ENCODE data around the gene SACM1L.
A peak's percentile ranks its signal among the peaks of the same experiment; 100 is the strongest.

Gene SACM1L

GRCh38 chr3:45688882-45689786 lies at the start of gene SACM1L:
SACM1L (plus strand) TSS chr3:45689396; CDS start chr3:45689466, 70 bp downstream.
- DNase-seq (ENCODE audit: low read depth in 3 of 3, low spot score in 1 of 3), result peak; percentile 83 to 94 (median 91)

- no peak for DNase-seq (ENCODE audit: low read depth in 3 of 3, low spot score in 1 of 3)
These were observed 49.1 kb upstream of the SACM1L start for GRCh38 chr3:45640091-45640507.

GRCh38 chr3:45640724-45641361 lies 48.4 kb upstream of the SACM1L start:
- no peak for DNase-seq (ENCODE audit: low read depth in 3 of 3, low spot score in 1 of 3)

GRCh38 chr3:45641756-45642155 lies 47.4 kb upstream of the SACM1L start:
- no peak for DNase-seq (ENCODE audit: low read depth in 3 of 3, low spot score in 1 of 3)

GRCh38 chr3:45642731-45643152 lies 46.5 kb upstream of the SACM1L start:
- DNase-seq (ENCODE audit: low read depth in 3 of 3, low spot score in 1 of 3), result no peak

- no peak for DNase-seq (ENCODE audit: low read depth in 3 of 3, low spot score in 1 of 3)
These were observed 45.0 kb upstream of the SACM1L start for GRCh38 chr3:45644063-45644790.

- no peak for DNase-seq (ENCODE audit: low read depth in 3 of 3, low spot score in 1 of 3)
These were observed 44.4 kb upstream of the SACM1L start for GRCh38 chr3:45644791-45645201.

- no peak for DNase-seq (ENCODE audit: low read depth in 3 of 3, low spot score in 1 of 3)
These were observed 43.1 kb upstream of the SACM1L start for GRCh38 chr3:45646051-45646585.

GRCh38 chr3:45647148-45647619 lies 42.0 kb upstream of the SACM1L start:
- no peak for DNase-seq (ENCODE audit: low read depth in 3 of 3, low spot score in 1 of 3)

GRCh38 chr3:45653205-45653604 lies 36.0 kb upstream of the SACM1L start:
- no peak for DNase-seq (ENCODE audit: low read depth in 3 of 3, low spot score in 1 of 3)

- DNase-seq (ENCODE audit: low read depth in 3 of 3, low spot score in 1 of 3), result no peak
These were observed 34.7 kb upstream of the SACM1L start for GRCh38 chr3:45654397-45654944.

GRCh38 chr3:45655906-45656305 lies 33.3 kb upstream of the SACM1L start:
- no peak for DNase-seq (ENCODE audit: low read depth in 3 of 3, low spot score in 1 of 3)

GRCh38 chr3:45656575-45657363 lies 32.4 kb upstream of the SACM1L start:
- peak; percentile 69 to 74 (median 74) for DNase-seq (ENCODE audit: low read depth in 3 of 3, low spot score in 1 of 3)

GRCh38 chr3:45657853-45658252 lies 31.3 kb upstream of the SACM1L start:
- DNase-seq (ENCODE audit: low read depth in 3 of 3, low spot score in 1 of 3), result no peak

- no peak for DNase-seq (ENCODE audit: low read depth in 3 of 3, low spot score in 1 of 3)
These were observed 29.3 kb upstream of the SACM1L start for GRCh38 chr3:45659661-45660566.

GRCh38 chr3:45660567-45660901 lies 28.7 kb upstream of the SACM1L start:
- no peak for DNase-seq (ENCODE audit: low read depth in 3 of 3, low spot score in 1 of 3)

- peak; percentile 33 to 50 (median 39) for DNase-seq (ENCODE audit: low read depth in 3 of 3, low spot score in 1 of 3)
These were observed 24.6 kb upstream of the SACM1L start for GRCh38 chr3:45664578-45664977.

- peak in 1 of 3 donors; percentile 36 for DNase-seq (ENCODE audit: low read depth in 3 of 3, low spot score in 1 of 3)
These were observed 24.1 kb upstream of the SACM1L start for GRCh38 chr3:45665101-45665572.

All from stimulated activated CD4-positive, alpha-beta T cell treated with anti-CD3 and anti-CD28 coated beads, TNF-alpha, amount 100 ng/mL, for 1 hour (primary cell).